ENCODE results near the gene PHKA1.

The PHKA1 gene

DNA sequence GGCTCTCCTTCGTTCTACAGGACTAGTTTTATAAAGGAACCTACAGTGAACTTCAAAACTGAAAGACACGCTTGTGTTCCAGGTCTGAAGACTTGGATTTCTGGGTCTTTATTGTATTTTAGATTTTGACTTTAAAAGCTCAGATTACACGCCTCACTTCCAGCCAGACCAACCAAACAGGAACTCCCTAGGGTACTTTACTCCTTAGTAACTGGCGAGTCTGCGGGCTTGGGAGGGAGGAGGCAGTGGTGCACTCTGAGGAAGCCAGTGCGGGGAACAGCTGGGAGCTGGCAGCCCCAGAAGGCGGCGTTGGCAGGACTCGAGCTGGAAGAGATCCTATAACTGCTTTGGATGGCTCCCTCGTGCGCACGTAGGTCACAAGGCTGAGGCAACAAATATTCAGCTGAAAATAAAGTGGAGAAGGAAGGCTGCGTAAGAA is 391 bp upstream of the PHKA1 start:
- no peak for TF ChIP-seq ZBTB7A (IDR thresholded peaks at IDR 0.05; ENCODE audit: low read depth)
- no peak for TF ChIP-seq EGR1 (IDR thresholded peaks at IDR 0.05)
- TF ChIP-seq CEBPB (IDR thresholded peaks at IDR 0.05): no peak
- TF ChIP-seq NFIC (IDR thresholded peaks at IDR 0.05): no peak
- TF ChIP-seq, protein P1, sequence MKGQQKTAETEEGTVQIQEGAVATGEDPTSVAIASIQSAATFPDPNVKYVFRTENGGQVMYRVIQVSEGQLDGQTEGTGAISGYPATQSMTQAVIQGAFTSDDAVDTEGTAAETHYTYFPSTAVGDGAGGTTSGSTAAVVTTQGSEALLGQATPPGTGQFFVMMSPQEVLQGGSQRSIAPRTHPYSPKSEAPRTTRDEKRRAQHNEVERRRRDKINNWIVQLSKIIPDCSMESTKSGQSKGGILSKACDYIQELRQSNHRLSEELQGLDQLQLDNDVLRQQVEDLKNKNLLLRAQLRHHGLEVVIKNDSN (IDR thresholded peaks at IDR 0.05): no peak
- no peak for TF ChIP-seq EP300 (IDR thresholded peaks at IDR 0.05; ENCODE audit: borderline replicate concordance)
- TF ChIP-seq TAF1 (IDR thresholded peaks at IDR 0.05; ENCODE audit: low read depth): no peak
- no peak for TF ChIP-seq TCF12 (IDR thresholded peaks at IDR 0.05; ENCODE audit: low read depth)
- no peak for TF ChIP-seq CREB1 (IDR thresholded peaks at IDR 0.05; ENCODE audit: low read depth)
- TF ChIP-seq, protein P2, sequence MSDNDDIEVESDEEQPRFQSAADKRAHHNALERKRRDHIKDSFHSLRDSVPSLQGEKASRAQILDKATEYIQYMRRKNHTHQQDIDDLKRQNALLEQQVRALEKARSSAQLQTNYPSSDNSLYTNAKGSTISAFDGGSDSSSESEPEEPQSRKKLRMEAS (IDR thresholded peaks at IDR 0.05): no peak
- no peak for TF ChIP-seq RAD21 (IDR thresholded peaks at IDR 0.05; ENCODE audit: low read depth)
- no peak for TF ChIP-seq FOXM1 (IDR thresholded peaks at IDR 0.05; ENCODE audit: borderline replicate concordance, low read depth)
- TF ChIP-seq TEAD4 (IDR thresholded peaks at IDR 0.05): no peak
- no peak for TF ChIP-seq YY1 (IDR thresholded peaks at IDR 0.05; ENCODE audit: low read depth)
- TF ChIP-seq, protein P3, sequence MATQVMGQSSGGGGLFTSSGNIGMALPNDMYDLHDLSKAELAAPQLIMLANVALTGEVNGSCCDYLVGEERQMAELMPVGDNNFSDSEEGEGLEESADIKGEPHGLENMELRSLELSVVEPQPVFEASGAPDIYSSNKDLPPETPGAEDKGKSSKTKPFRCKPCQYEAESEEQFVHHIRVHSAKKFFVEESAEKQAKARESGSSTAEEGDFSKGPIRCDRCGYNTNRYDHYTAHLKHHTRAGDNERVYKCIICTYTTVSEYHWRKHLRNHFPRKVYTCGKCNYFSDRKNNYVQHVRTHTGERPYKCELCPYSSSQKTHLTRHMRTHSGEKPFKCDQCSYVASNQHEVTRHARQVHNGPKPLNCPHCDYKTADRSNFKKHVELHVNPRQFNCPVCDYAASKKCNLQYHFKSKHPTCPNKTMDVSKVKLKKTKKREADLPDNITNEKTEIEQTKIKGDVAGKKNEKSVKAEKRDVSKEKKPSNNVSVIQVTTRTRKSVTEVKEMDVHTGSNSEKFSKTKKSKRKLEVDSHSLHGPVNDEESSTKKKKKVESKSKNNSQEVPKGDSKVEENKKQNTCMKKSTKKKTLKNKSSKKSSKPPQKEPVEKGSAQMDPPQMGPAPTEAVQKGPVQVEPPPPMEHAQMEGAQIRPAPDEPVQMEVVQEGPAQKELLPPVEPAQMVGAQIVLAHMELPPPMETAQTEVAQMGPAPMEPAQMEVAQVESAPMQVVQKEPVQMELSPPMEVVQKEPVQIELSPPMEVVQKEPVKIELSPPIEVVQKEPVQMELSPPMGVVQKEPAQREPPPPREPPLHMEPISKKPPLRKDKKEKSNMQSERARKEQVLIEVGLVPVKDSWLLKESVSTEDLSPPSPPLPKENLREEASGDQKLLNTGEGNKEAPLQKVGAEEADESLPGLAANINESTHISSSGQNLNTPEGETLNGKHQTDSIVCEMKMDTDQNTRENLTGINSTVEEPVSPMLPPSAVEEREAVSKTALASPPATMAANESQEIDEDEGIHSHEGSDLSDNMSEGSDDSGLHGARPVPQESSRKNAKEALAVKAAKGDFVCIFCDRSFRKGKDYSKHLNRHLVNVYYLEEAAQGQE (IDR thresholded peaks at IDR 0.05; ENCODE audit: low read depth): no peak

DNA sequence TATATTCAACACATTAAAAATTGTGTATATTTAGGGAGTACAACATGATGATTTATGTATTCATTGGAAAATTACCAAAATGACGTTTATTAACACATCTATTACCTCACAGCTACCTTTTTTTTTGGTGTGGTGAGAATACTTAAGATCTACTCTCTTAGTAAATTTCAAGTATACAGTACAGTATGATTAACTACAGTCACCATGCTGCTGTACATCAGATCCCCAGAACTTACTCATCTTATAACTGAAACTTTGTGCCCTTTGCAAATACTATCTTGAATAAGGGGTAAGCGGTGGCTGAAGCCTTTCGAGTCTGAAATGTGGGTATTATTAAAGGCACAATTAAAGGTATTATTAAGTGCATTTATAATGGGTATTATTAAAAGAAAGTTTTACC is 976 bp downstream of the PHKA1 start:
- TF ChIP-seq NFIC (IDR thresholded peaks at IDR 0.05): no peak
- no peak for TF ChIP-seq RAD21 (IDR thresholded peaks at IDR 0.05; ENCODE audit: low read depth)
- TF ChIP-seq TCF12 (IDR thresholded peaks at IDR 0.05; ENCODE audit: low read depth): no peak
- no peak for TF ChIP-seq TAF1 (IDR thresholded peaks at IDR 0.05; ENCODE audit: low read depth)
- TF ChIP-seq, protein P1 (IDR thresholded peaks at IDR 0.05): no peak
- TF ChIP-seq EP300 (IDR thresholded peaks at IDR 0.05; ENCODE audit: borderline replicate concordance): no peak

DNA sequence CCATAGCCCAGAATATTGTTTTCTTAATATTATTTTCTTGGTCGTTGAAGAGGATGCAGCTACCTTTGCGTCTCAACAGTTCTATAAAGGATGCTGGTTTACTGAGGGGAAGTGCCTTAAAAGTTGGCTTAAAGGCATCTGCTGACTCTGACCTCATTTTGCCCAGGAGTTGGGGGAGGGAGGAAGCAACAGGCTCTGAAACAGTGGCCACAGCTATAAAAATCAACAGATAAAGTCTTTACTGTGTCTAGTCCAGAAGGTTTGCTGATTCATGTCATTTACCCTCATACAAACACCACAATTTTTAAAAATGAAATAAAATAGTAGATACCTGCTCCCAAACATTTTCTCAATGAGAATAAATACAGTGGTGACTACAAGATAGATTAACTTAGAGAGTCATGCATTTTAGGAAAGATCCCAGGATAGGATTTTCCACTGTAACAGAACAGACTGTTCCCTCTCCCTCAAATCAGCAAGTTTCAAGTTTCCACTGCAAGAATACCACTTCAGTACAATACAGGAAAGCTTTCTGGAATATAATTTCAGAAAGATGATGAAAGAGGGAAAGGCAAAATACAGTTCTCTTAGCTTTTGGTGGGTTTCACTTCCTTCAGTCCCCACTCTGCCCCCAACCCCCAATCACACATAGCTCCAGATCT is 1.9 kb downstream of the PHKA1 start:
- no peak for TF ChIP-seq CEBPB (IDR thresholded peaks at IDR 0.05)
- no peak for TF ChIP-seq FOXM1 (IDR thresholded peaks at IDR 0.05; ENCODE audit: borderline replicate concordance, low read depth)
- no peak for TF ChIP-seq YY1 (IDR thresholded peaks at IDR 0.05; ENCODE audit: low read depth)

DNA sequence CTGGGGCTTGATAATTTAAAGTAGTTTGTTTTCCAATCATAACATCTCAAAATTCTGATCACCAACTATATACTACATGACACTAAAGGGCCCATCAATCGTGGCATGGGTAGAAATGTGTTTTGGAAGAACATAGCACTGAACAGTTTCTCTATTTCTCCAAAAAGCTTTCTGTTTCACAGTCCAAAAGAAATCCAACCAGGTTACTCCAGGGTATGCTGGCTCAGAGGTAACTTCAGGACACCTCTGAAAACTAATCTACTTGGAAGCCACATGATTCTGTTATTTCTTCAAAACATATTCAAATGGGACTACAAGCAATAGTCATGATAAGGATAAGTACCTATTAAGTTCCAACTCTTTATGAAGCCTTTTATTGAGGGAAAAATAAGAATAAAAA is 8.3 kb downstream of the PHKA1 start:
- TF ChIP-seq, protein P1 (IDR thresholded peaks at IDR 0.05): no peak
- TF ChIP-seq CEBPB (IDR thresholded peaks at IDR 0.05) (no peak), YY1 (IDR thresholded peaks at IDR 0.05; ENCODE audit: low read depth) (no peak), NFIC (IDR thresholded peaks at IDR 0.05) (no peak), TAF1 (IDR thresholded peaks at IDR 0.05; ENCODE audit: low read depth) (no peak), ZBTB7A (IDR thresholded peaks at IDR 0.05; ENCODE audit: low read depth) (no peak), FOXM1 (IDR thresholded peaks at IDR 0.05; ENCODE audit: borderline replicate concordance, low read depth) (no peak), CREB1 (IDR thresholded peaks at IDR 0.05; ENCODE audit: low read depth) (no peak), EGR1 (IDR thresholded peaks at IDR 0.05) (no peak), TEAD4 (IDR thresholded peaks at IDR 0.05) (no peak), TCF12 (IDR thresholded peaks at IDR 0.05; ENCODE audit: low read depth) (no peak), RAD21 (IDR thresholded peaks at IDR 0.05; ENCODE audit: low read depth) (no peak), EP300 (IDR thresholded peaks at IDR 0.05; ENCODE audit: borderline replicate concordance) (no peak)
- TF ChIP-seq, protein P2 (IDR thresholded peaks at IDR 0.05): no peak
- TF ChIP-seq, protein P3 (IDR thresholded peaks at IDR 0.05; ENCODE audit: low read depth): no peak

DNA sequence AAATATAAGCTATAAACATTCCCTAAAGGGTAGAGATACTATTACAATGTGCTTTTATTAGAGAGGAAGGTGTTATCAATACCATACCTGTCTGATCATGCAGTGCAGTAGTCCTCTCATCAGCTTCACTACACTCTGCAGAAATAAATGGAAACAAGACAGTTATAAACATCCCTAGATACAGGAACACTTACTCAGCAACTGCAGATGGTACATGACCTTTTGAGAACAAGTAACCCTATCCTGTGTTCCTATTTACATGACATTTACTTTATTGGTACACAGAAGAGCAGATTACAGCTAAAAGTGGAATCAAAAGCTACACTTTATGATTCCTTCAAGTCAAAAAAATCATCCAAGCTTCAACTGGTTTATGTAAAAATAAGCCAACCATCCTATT is 9.0 kb downstream of the PHKA1 start:
- TF ChIP-seq EP300 (IDR thresholded peaks at IDR 0.05; ENCODE audit: borderline replicate concordance): no peak
- no peak for TF ChIP-seq ZBTB7A (IDR thresholded peaks at IDR 0.05; ENCODE audit: low read depth)
- no peak for TF ChIP-seq FOXM1 (IDR thresholded peaks at IDR 0.05; ENCODE audit: borderline replicate concordance, low read depth)
- TF ChIP-seq, protein P2 (IDR thresholded peaks at IDR 0.05): no peak
- TF ChIP-seq NFIC (IDR thresholded peaks at IDR 0.05): no peak
- TF ChIP-seq YY1 (IDR thresholded peaks at IDR 0.05; ENCODE audit: low read depth): no peak
- TF ChIP-seq CREB1 (IDR thresholded peaks at IDR 0.05; ENCODE audit: low read depth): no peak
- TF ChIP-seq, protein P1 (IDR thresholded peaks at IDR 0.05): no peak
- TF ChIP-seq TCF12 (IDR thresholded peaks at IDR 0.05; ENCODE audit: low read depth): no peak
- TF ChIP-seq CEBPB (IDR thresholded peaks at IDR 0.05): no peak
- no peak for TF ChIP-seq RAD21 (IDR thresholded peaks at IDR 0.05; ENCODE audit: low read depth)
- TF ChIP-seq, protein P3 (IDR thresholded peaks at IDR 0.05; ENCODE audit: low read depth): no peak
- no peak for TF ChIP-seq EGR1 (IDR thresholded peaks at IDR 0.05)
- no peak for TF ChIP-seq TEAD4 (IDR thresholded peaks at IDR 0.05)
- no peak for TF ChIP-seq TAF1 (IDR thresholded peaks at IDR 0.05; ENCODE audit: low read depth)

Measured in Ishikawa (cell line).